HG02571 (cell line): ENCODE data around the gene GNAQ.

ENCODE experiments used
- ATAC-seq: cut with Tn5 transposase; IDR thresholded peaks from one replicate; pipeline ENCODE4 v1.9.1; 2021; ENCODE audit warnings: mild to moderate bottlenecking, moderate library complexity; ENCODE audit not compliant: unreplicated experiment

GNAQ gene

DNA sequence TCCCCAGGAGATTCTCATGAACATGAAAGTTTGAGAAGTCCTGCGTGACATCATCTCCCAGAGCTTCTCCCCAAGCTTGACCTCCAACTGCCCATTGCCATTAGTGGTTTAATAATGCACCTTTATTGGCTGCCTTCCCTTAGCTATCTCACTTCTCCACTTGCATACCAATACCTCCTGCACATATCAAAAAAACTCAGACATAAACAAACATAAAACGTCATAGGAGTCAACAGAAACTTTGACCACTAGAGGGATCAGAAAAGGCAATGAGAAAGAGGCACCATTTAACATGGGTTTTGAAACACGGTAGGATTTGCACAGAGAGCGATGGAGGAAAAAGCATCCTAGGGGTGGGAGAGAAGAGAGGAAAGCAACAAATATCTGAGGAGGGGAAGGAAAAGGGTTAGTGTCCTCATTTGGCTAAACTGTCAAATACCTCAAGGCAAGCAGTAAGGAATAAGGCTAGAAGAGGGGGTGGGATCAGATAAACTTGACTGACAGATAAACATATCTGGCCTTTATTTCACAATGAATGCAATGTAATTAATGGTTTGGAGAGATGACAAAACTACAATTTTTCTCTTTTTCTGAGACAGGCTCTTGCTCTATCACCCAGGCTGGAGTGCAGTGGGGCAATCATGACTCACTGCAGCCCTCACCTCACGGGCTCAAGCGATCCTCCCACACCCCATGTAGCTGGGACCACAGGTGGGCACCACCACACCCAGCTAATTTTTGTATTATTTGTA is 27.0 kb downstream of the GNAQ start:
- ATAC-seq, result no peak

DNA sequence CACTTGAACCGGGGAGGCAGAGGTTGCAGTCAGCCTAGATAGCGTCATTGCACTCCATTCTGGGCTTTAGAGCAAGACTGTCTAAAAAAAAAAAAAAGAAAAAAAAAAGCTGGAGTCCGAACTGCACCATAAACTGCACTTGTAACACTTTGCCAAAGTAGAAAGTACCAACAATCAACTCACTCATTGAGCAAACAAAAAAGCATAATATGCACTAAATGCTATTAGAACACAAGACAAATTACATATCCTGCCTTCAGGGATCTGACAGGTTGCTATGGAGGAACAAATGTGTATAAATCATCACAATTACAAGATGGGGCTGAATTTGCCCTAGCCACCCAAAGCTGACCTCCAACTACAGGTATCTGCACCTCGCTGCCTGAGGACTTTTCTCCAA is 27.9 kb downstream of the GNAQ start:
- ATAC-seq, result no peak

DNA sequence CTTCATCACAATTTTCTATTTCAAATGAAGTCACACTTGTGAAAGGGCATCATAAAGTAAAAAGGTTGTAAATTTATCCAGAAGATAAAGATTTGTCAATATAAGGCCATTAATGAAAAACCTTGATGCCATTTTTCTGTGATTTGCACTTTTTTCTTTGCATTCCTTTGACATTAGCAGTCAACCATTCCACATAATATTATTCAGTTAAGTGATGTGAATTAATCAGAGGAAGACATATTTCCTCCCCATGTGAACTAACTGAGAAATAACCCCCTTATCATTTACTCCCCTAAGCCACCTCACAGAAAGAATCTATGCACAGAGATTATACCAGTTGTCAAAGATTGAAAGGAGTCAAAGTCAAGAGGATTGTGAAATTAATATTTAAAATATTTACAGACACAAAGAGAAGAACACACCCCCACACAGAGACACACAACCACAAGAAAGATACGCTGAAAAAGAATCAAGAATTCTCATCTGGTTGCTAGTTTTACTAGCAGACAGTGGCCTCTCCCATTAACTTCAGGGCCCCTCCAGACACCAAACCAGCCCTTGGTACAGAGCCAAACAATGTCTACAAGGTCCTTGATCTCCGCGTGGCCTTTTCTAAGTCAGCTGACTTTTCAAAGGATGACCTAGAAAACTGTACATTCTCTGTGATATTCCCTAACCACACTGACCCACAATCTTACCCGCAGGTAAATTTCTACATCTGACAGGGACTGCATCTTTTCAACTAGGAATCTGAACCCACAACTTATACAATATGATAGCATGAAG is 29.5 kb downstream of the GNAQ start:
- ATAC-seq, result no peak

DNA sequence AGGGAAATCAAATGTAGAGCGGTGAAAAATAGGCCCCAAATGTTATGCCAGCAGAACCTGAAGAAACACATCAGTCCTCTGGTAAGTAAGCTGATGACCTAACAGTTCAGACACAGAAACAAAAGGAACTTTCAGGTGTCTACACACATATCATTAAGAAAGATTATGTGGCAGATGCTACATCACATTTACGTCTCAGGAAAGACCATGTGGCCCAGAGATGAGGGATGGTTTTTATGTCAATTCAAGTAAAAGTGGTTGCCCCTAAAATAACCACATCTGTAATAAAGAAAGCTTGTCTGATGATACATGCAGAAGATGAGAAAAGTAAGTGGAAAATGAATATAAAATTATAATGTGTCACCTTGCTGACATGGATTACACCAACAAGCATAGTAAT is 31.4 kb downstream of the GNAQ start:
- ATAC-seq, result no peak

DNA sequence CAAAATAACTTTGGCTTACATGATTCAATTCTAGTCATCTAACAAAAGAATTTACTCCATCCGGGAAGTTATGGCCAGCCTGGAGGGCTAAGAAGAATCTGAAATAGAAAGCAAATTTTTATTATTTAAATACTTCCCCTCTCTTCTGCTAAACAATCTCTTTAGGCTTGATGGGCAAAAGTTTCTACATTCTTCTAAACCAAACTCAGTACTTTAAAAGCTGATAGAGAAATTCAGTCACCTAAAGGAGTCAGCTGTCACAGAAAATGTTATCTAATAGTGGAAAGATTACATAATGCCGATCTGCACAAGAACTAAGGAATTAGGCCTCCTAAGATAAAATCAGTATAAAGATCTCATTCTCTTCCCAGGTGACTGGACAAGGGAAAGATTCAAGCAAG is 32.4 kb downstream of the GNAQ start:
- no peak for ATAC-seq

DNA sequence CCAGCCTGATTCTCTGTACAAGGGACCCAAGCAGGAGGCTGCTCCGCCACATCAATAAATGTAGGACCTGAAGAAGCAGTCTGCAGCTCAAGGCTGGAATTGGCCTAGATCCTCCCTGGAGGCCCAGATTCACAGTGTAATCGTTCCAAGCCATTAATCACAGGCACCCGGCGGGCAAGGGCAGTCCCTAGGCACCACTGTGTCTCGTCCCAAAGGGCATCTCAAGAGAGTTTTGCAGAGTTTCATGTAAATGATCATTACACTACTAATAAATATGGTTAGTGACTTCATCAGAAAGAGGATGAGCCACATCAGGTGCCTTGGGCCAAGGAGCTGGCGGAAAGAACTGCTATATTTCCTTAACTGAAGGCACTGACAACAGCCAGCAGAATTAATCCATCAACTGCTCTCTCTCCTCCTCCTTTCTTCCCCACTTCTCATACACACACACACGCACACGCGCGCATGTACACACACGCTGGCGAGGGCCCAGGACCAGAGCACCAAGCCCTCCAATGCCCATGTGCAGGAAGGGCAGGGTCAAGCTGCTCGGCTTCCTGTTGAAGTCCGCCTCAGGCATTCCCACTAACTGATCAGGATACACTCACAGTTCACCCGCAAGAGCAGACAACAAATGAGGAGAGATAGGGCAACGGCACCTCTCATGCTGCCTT is 33.9 kb downstream of the GNAQ start:
- ATAC-seq, result no peak

DNA sequence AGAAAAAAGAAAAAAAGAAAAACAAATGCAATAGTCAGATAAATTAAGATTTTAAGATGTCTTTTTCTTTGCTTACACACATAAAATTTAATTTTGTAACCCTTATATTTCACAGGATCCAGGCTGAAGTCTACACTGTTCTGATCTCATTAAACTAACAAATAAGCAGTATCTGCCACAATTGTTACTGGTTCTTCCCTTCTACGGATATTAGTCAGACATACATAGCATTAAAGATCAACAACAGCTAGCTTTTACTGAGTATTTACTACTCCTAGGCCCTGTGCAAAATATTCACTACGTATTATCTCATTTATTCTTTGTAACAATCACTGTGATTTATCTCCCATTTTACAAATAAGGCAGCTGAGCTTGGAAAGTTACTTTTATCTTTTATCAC is 34.9 kb downstream of the GNAQ start:
- ATAC-seq, result no peak

DNA sequence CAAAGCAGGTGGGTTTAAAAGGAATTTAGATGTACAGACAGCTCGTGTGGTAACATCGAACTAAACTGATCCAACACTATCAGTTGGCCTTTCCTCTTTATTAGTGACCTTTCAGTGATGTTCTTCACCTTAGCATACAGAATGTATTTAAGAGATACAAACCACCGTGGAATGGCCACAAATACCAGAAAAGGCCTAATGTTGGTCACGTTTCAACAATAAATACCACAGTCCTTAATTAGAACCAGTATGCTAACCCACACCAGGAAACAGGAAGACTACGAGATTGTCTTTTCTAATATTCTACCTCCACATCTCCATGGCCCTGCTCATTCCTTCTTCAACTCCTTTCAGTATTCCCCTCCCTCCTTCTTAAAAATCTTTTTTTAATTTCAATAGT is 40.4 kb downstream of the GNAQ start:
- ATAC-seq, result no peak

DNA sequence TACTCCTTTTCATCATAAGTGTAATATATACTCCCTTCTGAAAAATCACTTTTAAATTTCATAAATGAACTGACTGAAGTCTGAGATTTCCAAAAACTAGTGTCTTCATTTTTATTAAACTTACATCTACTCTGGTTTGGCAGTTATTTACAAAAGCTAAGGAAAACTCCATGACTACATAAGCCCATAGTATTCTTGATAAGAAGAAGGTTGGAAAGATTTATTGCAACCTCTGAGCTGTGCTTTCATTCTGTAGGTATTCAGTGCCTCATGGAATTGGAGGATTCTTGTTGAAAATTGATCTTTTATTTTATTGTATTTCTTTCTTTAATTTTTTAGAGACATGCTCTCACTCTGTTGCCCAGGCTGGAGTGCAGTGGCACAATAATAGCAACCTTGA is 41.7 kb downstream of the GNAQ start:
- no peak for ATAC-seq

DNA sequence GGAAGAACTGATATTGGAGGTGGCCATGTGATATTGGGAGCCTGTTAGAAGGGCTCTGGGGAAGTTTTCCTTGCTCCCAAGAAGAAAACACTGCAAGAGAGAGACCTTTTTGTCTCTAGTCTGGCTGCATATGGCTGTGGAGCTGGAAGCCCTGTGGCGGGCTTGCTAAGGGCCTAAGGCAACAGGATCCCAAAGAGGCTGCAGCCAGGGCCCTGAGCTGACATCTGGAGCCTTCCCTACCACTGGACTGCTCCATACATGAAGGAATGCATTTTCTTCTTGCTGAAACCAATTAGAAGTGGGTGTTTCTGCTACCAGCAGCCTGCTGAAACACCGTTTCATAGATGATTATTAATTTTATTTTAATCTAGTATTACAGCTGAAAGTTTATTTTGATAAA is 42.2 kb downstream of the GNAQ start:
- ATAC-seq, result no peak

DNA sequence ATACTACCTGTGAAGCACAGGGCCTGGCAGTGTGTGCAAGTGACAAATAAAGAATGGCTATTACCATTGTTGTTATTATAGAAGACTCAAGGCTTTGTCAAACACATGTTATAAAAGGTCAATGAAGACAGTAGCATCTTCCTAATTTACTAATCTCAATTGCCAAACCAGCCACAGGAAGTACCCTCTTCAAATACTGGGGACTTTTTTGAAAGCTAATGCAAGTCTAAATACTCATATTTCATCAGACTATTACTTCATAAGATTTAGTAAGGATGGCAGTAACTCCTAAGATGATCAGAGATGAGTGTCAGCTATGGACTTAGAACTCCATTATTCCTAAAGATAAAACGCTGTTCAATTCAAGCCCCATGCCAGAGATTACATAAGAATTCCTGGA is 43.0 kb downstream of the GNAQ start:
- no peak for ATAC-seq

DNA sequence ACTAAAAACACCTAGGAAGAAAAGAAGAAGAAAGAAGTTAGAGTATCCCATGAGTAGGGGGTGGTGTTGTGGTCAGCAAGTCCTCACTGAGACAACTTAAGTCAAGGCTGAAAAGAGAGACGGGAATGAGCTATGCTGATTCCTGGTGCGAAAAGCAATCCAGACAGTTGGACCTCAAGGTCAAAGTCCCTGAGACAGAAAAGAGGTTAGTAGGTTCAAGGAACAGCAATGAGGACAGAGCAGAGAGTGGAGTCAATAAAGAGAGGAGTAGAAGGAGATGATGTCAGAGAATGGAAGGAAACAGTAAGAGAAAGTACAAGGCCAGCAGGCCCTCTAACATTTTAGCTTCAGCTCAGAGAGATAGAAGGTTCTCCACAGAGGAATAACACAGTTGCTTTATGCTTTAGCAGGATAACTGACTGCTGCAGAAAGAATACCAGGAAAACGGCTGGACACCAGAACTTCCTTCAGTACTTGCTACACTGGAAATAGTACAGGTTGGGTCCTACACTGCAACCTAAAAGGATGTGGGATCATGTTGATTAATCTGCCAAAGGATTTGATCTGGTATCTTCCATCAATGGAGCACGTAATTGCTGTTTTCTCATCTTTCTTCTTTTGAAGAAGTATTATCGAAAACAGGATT is 43.6 kb downstream of the GNAQ start:
- ATAC-seq, result no peak

DNA sequence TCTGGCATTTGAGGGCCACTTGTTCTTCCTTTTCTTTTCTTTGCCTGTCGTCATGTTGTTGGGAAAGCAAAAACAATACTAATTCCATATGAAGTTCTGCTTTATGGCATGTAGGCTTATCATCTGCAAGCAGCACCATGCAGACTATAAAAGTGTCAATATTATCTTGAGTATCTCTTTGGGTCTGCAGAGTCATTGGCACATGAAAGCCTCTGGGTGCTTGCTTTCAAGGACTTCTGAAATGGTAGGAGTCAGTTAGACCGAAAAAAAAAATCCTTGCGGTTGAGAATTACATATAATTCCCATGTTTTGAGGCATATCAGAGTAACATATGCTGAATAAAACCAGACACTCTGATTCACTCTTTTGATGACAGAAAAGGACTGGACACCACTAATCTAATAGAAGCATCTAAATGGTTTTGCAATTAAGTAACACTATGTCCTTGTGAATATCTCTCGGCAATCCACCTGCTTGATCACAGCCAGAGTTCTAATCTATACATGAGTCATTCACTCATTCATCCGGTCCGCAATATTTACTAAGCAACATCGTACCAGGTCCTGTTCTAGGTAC is 44.4 kb downstream of the GNAQ start:
- ATAC-seq, result no peak

DNA sequence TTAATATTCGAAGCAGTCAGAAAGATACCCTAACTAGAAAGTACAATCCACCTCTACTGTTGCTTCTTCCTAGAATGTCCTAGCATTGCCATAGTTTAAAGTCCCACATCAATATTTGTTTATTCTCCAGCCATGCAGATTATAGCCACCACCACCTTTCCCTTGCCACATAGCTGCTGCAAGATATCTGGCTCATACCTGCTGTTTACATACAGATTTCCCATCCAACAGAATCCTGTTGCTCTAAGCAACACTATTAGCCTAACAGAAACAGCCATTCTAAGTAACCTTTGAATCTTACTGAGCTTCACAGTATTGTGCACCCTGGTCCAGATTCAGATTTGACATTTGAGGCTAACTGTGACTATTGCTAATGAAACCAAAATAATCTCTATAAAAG is 45.6 kb downstream of the GNAQ start:
- ATAC-seq, result no peak

DNA sequence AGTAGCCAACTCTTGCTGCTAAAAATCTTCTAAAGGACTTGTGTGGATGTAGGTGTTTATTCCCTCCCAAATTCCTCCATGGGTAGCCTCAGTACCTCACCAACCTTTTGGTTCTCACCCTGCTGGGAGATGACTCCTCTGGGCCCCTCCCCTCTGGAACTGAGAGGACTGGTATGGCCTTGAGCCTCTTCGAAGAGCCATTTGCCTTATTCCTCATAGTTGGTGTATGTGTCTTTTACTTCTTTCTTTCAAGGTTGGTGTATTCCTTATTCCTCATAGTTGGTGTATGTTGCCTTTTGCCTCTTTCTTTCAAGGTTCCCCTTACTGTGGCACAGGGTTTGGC is 48.3 kb downstream of the GNAQ start:
- no peak for ATAC-seq

DNA sequence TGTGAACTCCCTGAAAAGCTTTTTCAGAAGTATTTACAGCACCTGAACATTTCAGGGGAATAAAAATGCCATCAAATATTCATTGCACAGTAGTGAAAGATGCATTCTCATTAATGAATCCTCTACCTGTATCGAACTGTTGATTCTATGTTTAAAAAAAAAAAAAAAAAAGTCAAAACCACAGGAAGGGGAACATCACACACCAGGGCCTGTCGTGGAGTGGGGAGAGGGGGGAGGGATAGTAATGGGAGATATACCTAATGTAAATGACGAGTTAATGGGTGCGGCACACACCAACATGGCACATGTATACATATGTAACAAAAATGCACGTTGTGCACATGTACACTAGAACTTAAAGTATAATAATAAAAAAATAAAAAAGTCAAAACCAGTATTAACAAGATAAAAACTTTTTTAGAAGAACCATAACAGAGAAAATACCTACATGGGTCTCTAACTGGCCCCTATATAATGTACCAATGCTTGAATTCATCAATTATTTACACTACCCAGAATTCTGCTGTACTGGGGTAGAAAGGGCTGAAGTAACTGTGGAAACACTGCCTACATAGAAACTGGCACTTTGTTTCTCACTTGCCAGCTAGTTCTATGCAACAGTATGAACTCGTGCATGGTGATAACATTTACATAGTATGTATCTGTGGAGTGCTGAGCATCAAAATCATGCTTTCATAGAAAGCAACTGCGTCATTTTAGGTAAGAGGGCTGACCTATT is 48.9 kb downstream of the GNAQ start:
- ATAC-seq, result no peak

DNA sequence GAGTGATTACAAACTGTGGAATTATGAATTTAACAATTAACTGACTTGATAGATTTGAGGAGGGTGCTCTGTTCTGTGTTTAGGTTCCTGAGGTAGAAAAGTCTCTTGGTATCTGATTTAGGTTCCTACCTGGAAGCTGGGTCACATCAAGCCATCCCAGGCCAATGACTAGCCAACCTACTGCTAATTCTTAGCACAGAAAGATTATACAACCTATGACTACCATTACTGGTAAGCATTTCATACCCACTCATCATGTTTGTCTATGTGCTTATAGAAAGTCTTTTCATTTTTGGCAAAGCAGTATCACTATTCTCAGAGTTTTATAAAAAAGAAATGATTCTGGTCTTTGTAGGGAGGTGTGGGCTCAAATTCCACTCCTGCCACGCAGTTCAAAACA is 49.7 kb downstream of the GNAQ start:
- ATAC-seq, result no peak

DNA sequence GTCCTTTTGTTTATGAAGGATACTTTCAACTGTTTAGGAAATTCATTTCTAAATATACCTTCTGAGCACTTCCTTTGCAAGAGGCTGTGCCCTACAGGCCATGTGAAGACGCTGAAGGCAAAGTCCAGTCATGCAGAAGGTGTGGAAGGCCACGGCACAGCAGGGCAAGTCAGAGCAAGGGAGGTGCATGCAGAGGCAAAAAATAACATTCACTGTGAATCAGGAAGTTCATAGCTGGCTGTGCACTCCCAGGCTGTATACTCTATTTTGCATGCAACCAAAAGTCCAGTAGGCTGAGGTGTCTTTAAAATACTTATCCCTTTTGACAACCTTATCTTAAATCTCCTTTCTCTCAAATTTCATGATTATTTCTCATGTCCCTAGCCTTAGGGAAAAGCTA is 50.3 kb downstream of the GNAQ start:
- no peak for ATAC-seq

DNA sequence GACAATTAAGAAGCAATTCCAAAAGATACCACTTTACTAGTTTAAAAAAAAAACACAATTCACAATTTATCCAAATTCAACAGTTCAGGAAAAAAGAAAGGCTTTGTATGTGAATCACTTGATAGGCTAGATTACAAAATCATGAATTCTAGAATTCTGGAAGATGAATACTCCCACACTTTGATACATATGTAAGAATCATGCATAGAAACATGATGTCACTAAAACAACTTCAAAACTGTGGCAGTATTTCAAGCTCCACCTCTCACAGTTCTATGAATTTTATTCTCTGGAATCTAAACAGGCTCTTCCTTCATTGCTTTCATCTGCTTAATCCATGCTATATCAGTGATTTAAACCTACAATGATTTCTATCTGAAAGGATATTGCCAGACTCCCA is 51.0 kb downstream of the GNAQ start:
- no peak for ATAC-seq

DNA sequence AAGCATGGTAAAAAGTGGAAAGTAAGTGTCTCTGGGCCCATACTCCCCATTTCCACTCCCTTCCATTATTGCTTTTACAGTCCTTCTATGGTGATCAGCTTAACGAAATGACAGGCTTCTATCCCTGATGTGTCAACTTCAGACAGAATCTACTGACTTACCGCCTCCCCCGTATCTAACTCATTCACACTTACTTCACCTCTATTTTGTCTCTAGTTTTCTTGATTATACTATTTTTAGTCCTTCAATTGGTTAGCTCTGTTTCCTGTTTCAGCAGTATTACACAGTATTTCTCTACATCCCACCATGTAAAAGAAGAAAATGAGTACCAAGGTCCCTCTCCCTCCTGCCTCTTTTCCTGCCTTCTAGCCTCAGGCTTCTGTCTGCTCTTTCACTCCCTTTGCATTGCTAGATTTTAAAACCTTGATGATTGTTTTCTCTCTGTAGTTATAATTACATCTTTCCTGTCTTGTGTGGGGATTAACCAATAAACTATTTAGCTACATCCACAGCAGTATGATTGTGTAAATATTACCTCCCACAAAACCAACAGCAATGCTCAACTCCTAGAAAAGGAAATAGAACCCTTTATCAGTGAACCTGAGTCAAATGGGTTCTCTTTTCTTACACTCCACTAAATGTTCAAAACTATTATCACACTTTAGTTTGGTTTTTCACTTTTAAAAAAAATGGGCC is 53.4 kb downstream of the GNAQ start:
- ATAC-seq, result no peak
